OCI-LY1 (cell line): ENCODE measurements around the gene SLCO1A2.

ENCODE experiments used
- H2AFZ ChIP-seq: fragments of 200-600 bp; sonication (generic), shearing (Covaris generic); 2 replicates; pipeline ENCODE4 v1.6.0; 2014; ENCODE audit warnings: antibody characterized with exemption, mild to moderate bottlenecking, low read length
- H3F3A ChIP-seq: fragments of 200-600 bp; sonication (generic), shearing (Covaris generic); 2 replicates; pipeline ENCODE4 v1.6.0; 2014; ENCODE audit warnings: mild to moderate bottlenecking, antibody characterized with exemption, low read length, moderate library complexity; ENCODE audit not compliant: insufficient read depth
- H3K27ac ChIP-seq: fragments of 200-600 bp; sonication (generic); 2 replicates; pipeline ENCODE4 v1.5.1; 2014; ENCODE audit warnings: low read length, mixed run types, mild to moderate bottlenecking, low read depth; ENCODE audit not compliant: poor library complexity, severe bottlenecking
- H3K27me3 ChIP-seq: fragments of 200-600 bp; sonication (generic); 2 replicates; pipeline ENCODE4 v1.6.0; 2014; ENCODE audit warnings: antibody characterized with exemption, mild to moderate bottlenecking, low read length, moderate library complexity; ENCODE audit not compliant: insufficient read depth
- H3K36me3 ChIP-seq: fragments of 200-600 bp; sonication (generic); 2 replicates; pipeline ENCODE4 v1.6.1; 2014; ENCODE audit warnings: mild to moderate bottlenecking, antibody characterized with exemption, low read length, moderate library complexity, mixed read lengths; ENCODE audit not compliant: insufficient read depth
- H3K4me1 ChIP-seq: fragments of 200-600 bp; sonication (generic); 2 replicates; pipeline ENCODE4 v1.5.1; 2014; ENCODE audit warnings: mild to moderate bottlenecking, low read length, moderate library complexity; ENCODE audit not compliant: insufficient read depth, severe bottlenecking
- H3K4me2 ChIP-seq: fragments of 200-600 bp; sonication (generic), shearing (Covaris generic); 2 replicates; pipeline ENCODE4 v1.6.1; 2014; ENCODE audit warnings: low read length
- H3K4me3 ChIP-seq: fragments of 200-600 bp; sonication (generic); 2 replicates; pipeline ENCODE4 v1.5.1; 2014; ENCODE audit warnings: low read length, low read depth, mild to moderate bottlenecking, mixed read lengths; ENCODE audit not compliant: poor library complexity, severe bottlenecking
- H3K79me2 ChIP-seq: fragments of 200-600 bp; shearing (Covaris generic); 2 replicates; pipeline ENCODE4 v1.6.1; 2016; ENCODE audit warnings: mixed run types, low read length, mixed read lengths; ENCODE audit not compliant: insufficient read depth
- H3K9ac ChIP-seq: fragments of 200-600 bp; sonication (generic), shearing (Covaris generic); 2 replicates; pipeline ENCODE4 v1.6.1; 2014; ENCODE audit warnings: mild to moderate bottlenecking, low read length, mixed read lengths
- H3K9me2 ChIP-seq: fragments of 200-600 bp; sonication (generic), shearing (Covaris generic); 2 replicates; pipeline ENCODE4 v1.6.1; 2014; ENCODE audit warnings: low read depth, mild to moderate bottlenecking, low read length, mixed read lengths
- H3K9me3 ChIP-seq: fragments of 200-600 bp; shearing (Covaris generic); 2 replicates; pipeline ENCODE4 v1.6.1; 2014; ENCODE audit warnings: low read length, mixed read lengths
- H4K20me1 ChIP-seq: fragments of 200-600 bp; sonication (generic), shearing (Covaris generic); 2 replicates; pipeline ENCODE4 v1.6.0; 2016; ENCODE audit warnings: mild to moderate bottlenecking, low read length; ENCODE audit not compliant: insufficient read depth
- CTCF ChIP-seq: fragments of 200-600 bp; sonication (generic), shearing (Covaris generic); IDR thresholded peaks from 2 replicates; pipeline ENCODE4 v1.5.1; 2017; ENCODE audit warnings: mild to moderate bottlenecking, antibody characterized with exemption, low read length, moderate library complexity, mixed read lengths
- EZH2 ChIP-seq: fragments of 200-600 bp; sonication (generic), shearing (Covaris generic); IDR thresholded peaks from 2 replicates; pipeline ENCODE4 v1.8.0; 2017; ENCODE audit warnings: borderline replicate concordance, mixed run types, mild to moderate bottlenecking, antibody characterized with exemption, low read length, moderate library complexity, mixed read lengths

Gene SLCO1A2

GRCh38 chr12:21330682-21331253 is 3.9 kb downstream of the SLCO1A2 start:
- Histone ChIP-seq H3K9ac (no peak overlapping the region), H3K4me2 (no peak overlapping the region), H4K20me1 (no peaks in the 10 kb centered on the region), H3K9me3 (peaks cover 9% of the 10 kb centered on the region), H3K79me2 (no peaks in the 10 kb centered on the region), H3K4me1 (no peaks in the 10 kb centered on the region), H3F3A (no peaks in the 10 kb centered on the region), H3K9me2 (no peaks in the 10 kb centered on the region), H3K4me3 (no peak overlapping the region), H3K36me3 (no peaks in the 10 kb centered on the region), H3K27me3 (no peaks in the 10 kb centered on the region), H2AFZ (no peak overlapping the region), H3K27ac (no peak overlapping the region)
- TF ChIP-seq EZH2 = no peak
- no peak for TF ChIP-seq CTCF

- H3F3A ChIP-seq = no peaks in the 10 kb centered on the region
- no peaks in the 10 kb centered on the region for H3K4me1 ChIP-seq
- H3K4me2 ChIP-seq = no peak overlapping the region
- H3K9me3 ChIP-seq = peaks cover 9% of the 10 kb centered on the region
- no peak overlapping the region for H3K27ac ChIP-seq
- H3K4me3 ChIP-seq = no peak overlapping the region
- no peak for TF ChIP-seq EZH2
- no peak for TF ChIP-seq CTCF
- no peaks in the 10 kb centered on the region for H3K79me2 ChIP-seq
- no peak overlapping the region for H3K9ac ChIP-seq
- H3K27me3 ChIP-seq = no peaks in the 10 kb centered on the region
- no peaks in the 10 kb centered on the region for H3K36me3 ChIP-seq
- H2AFZ ChIP-seq = no peak overlapping the region
- H3K9me2 ChIP-seq = no peaks in the 10 kb centered on the region
- no peaks in the 10 kb centered on the region for H4K20me1 ChIP-seq
Observed at GRCh38 chr12:21328578-21328977, 6.1 kb downstream of the SLCO1A2 start.

GRCh38 chr12:21324551-21324950 is 10.2 kb downstream of the SLCO1A2 start:
- no peaks in the 10 kb centered on the region for H3K27me3 ChIP-seq
- H4K20me1 ChIP-seq = no peaks in the 10 kb centered on the region
- H3K4me2 ChIP-seq = no peak overlapping the region
- H3K36me3 ChIP-seq = no peaks in the 10 kb centered on the region
- H3K9ac ChIP-seq = no peak overlapping the region
- no peaks in the 10 kb centered on the region for H3K79me2 ChIP-seq
- TF ChIP-seq EZH2 (no peak), CTCF (no peak)
- no peak overlapping the region for H3K4me3 ChIP-seq
- H3F3A ChIP-seq = no peaks in the 10 kb centered on the region
- H3K4me1 ChIP-seq = no peaks in the 10 kb centered on the region
- H2AFZ ChIP-seq = no peak overlapping the region
- no peaks in the 10 kb centered on the region for H3K9me2 ChIP-seq
- no peaks in the 10 kb centered on the region for H3K9me3 ChIP-seq
- no peak overlapping the region for H3K27ac ChIP-seq
